Esophagus squamous epithelium (tissue), 5 donors: Measurements from ENCODE around the gene LRRC45. TPM values are rescaled to one million over a fixed set of nuclear protein-coding genes. Genes with fewer than 3 reads are reported as not detected.
A peak's percentile ranks its signal among the peaks of the same experiment; 100 is the strongest.

ENCODE experiments used
- DNase-seq: peaks from one replicate; lab custom pipeline; 2025; lab: John Stamatoyannopoulos, UW
- H3K27ac ChIP-seq, 4 donors: fragments of 200-600 bp; sonication (generic); one replicate each; pipeline ENCODE4 v1.5.1; 2016 to 2019; ENCODE audit warnings: mild to moderate bottlenecking in 1 of 4
- H3K27me3 ChIP-seq, 4 donors: fragments of 200-600 bp; sonication (generic); 1 replicate in 3 of 4; 2 replicates in 1 of 4; pipeline versions ENCODE4 v1.5.1 to v1.6.0; 2017 to 2021; ENCODE audit warnings: antibody characterized with exemption in 1 of 4
- H3K36me3 ChIP-seq, 3 donors: fragments of 200-600 bp; sonication (generic); one replicate each; pipeline ENCODE4 v1.5.1; 2016 to 2019
- H3K4me1 ChIP-seq, 3 donors: fragments of 200-600 bp; sonication (generic); one replicate each; pipeline ENCODE4 v1.5.1; 2017 to 2019
- H3K4me3 ChIP-seq, 4 donors: fragments of 200-600 bp; sonication (generic); 1 replicate in 3 of 4; 2 replicates in 1 of 4; pipeline ENCODE4 v1.5.1; 2016 to 2019; ENCODE audit warnings: mild to moderate bottlenecking in 2 of 4, moderate library complexity in 1 of 4
- H3K9me3 ChIP-seq, 3 donors: fragments of 200-600 bp; sonication (generic); one replicate each; pipeline ENCODE4 v1.5.1; 2016 to 2019
- CTCF ChIP-seq, 6 experiments: fragments of 450-650 bp in 4 of 6; fragments of 200-600 bp in 2 of 6; sonication (generic) in 2 of 6; IDR thresholded peaks; one replicate each; pipeline ENCODE4 v1.5.1; 2016 to 2019; ENCODE audit warnings: antibody characterized with exemption in 6 of 6, mild to moderate bottlenecking in 4 of 6, moderate library complexity in 4 of 6
- POLR2A ChIP-seq, 4 donors: fragments of 450-650 bp; IDR thresholded peaks; one replicate each; pipeline ENCODE4 v1.6.1; 2017; ENCODE audit warnings: antibody characterized with exemption in 4 of 4, mild to moderate bottlenecking in 4 of 4, moderate library complexity in 3 of 4
- WGBS, 2 donors: methylation state at CpG; one replicate each; pipeline ENCODE4 v1.1.5; 2018; 5-methylcytosine and 5-hydroxymethylcytosine counted together
- intact Hi-C: fragments of 100-400 bp; cut with DNase I; formaldehyde crosslinking; loops from one replicate; pipeline ENCODE4 v1.15.0; 2022
- total RNA-seq, 4 donors: library from RNA; depleted of rRNA; stranded (reverse); fragments of >200 nt; gene quantifications; one replicate each; pipeline ENCODE4 v1.1.0, GENCODE V29; 2016
- donor health status: DM: yes; HTN: yes; CAD: no.

Gene LRRC45
- total RNA-seq, 4 donors from 2014 or later: 9.7 to 21.2 (median 18.3) TPM

DNA sequence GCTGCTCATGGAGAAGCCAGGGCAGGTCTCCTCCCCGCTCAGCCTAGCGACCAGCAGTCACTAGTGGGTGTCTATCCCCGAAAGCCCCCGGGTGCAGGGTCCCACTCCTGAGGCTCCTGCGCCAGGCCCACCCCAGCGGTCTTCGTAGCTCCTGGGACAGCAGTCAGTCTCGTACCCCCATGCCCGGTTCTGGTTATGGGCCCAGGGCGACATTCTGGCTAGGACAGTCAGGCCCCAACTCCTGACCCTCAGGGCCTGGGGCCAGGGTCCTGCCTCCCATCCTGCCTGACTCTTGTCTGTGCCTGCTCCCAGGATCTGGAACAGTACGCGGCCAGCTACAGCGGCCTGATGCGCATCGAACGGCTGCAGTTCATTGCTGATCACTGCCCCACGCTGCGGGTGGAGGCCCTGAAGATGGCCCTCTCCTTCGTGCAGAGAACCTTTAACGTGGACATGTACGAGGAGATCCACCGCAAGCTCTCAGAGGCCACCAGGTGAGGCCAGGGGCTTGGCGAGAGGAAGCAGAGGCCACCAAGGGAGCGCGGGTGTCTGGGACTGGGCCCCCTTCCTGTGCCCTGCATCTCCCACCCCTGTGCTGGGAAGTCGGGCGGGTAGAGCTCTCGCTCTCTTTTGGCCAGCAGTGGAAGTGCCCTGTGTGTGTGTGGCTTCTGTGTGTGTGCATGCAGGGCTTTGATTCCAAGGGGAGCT is 30.6 kb downstream of the LRRC45 start:
- Histone ChIP-seq H3K4me1 (peaks cover 28 to 51% (median 36%) of the 10 kb centered on the region in 3 donors), H3K4me3 (peak overlapping the region in 1 of 4 donors; percentile 83), H3K36me3 (peaks cover 37 to 74% (median 40%) of the 10 kb centered on the region in 3 donors), H3K27me3 (no peaks in the 10 kb centered on the region), H3K27ac (no peak overlapping the region), H3K9me3 (no peaks in the 10 kb centered on the region)
- 95 to 96% methylated on average over 8 to 12 of the region's 28 CpGs for WGBS, 2 donors
- no peak for DNase-seq
- intact Hi-C loops: no loop called here
- no peak for TF ChIP-seq CTCF (IDR thresholded peaks at IDR 0.05)
- no peak for TF ChIP-seq POLR2A (IDR thresholded peaks at IDR 0.05)

DNA sequence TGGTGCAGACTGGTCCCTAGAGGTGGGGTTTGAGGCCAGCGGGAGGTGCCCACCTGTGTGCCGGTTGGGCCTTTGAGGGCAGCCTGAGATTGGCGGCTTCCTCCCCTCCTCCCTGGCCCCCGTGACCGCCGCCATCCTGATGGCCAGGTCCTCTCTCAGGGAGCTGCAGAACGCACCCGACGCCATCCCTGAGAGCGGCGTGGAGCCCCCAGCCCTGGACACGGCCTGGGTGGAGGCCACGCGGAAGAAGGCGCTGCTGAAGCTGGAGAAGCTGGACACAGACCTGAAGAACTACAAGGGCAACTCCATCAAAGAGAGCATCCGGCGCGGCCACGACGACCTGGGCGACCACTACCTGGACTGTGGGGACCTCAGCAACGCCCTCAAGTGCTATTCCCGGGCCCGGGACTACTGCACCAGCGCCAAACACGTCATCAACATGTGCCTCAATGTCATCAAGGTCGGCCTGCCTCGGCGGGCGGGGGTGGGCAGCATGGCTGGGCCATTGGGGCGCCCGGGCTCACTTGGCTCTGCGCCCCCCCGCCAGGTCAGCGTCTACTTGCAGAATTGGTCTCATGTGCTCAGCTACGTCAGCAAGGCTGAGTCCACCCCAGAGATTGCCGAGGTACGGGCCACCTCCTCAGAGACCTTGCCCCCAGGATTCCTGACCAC is 31.4 kb downstream of the LRRC45 start:
- Histone ChIP-seq H3K4me3 (no peak overlapping the region), H3K27ac (no peak overlapping the region), H3K4me1 (peaks cover 28 to 45% (median 36%) of the 10 kb centered on the region in 3 donors), H3K27me3 (no peaks in the 10 kb centered on the region), H3K9me3 (no peaks in the 10 kb centered on the region), H3K36me3 (peaks cover 39 to 74% (median 43%) of the 10 kb centered on the region in 3 donors)
- 93% methylated on average over 8 of the region's 38 CpGs; no CpG with 5 or more reads in 1 of the 2 donors for WGBS, 2 donors
- no peak for DNase-seq
- TF ChIP-seq CTCF (IDR thresholded peaks at IDR 0.05) (no peak), POLR2A (IDR thresholded peaks at IDR 0.05) (no peak)
- intact Hi-C loops: no loop called here

DNA sequence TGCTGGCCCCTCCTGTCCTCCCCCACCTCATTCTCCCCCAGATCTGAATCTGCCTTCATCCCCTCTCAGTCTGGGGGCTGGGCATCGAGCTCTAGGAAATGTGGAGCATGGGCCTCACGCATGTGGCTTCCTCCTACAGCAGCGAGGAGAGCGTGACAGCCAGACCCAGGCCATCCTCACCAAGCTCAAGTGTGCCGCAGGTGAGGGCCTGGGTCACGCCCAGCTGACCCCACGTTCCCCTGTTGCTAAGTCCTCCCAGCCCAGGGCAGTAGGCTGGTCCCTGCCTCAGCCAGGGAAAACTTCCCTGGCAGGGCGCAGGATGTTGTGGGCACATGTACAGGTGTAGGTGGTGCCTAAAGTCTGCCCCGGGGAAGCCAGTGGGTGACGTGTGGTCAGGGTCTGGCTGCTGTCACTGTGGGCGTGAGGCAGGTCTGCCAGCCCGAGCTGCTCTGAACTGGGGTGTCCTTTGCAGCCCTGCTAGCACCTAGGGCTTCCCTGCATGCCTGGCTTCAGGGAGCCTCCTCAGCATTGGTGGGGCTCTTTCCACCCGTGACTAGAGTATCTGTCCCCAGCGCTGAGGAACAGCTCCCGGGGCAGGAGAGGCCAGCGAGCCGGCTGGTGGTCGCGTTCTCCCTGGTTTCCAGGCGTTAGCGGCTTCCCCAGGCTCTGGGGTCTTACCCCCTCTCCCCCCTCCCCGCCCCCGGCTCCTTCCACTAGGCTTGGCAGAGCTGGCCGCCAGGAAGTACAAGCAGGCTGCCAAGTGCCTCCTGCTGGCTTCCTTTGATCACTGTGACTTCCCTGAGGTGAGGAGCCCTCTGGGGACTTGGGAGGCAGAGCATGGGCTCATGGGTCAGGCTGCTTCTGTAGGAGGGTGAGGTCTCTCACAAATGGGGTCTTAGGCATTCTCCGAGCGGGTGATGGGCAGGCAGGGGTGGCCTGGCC is 32.2 kb downstream of the LRRC45 start:
- intact Hi-C loops: no loop called here
- H3K9me3 ChIP-seq: no peaks in the 10 kb centered on the region
- no peak for DNase-seq

DNA sequence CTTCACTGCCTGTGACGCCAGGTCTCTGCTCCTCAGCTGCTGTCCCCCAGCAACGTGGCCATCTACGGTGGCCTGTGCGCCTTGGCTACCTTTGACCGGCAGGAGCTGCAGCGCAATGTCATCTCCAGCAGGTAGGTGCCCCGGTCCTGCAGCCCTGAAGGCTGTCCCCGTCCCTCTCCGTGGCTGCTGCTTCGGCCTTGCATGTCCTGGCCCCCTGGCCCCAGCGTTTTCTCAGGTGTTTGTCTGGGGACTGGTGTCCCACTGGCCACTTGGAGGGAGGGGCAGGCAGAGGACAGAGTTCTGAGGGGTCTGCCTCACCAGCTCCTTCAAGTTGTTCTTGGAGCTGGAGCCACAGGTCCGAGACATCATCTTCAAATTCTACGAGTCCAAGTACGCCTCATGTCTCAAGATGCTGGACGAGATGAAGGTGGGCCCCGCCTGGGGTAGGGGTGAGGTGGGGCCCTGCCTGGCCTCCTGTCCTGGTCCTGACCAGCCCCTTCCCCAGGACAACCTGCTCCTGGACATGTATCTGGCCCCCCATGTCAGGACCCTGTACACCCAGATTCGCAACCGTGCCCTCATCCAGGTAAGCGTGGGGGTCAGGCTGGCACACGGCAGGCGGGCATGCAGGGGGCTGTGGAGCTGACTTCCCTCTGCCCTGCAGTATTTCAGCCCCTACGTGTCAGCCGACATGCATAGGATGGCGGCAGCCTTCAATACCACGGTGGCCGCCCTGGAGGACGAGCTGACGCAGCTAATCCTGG is 33.0 kb downstream of the LRRC45 start:
- Histone ChIP-seq H3K27me3 (no peaks in the 10 kb centered on the region), H3K4me3 (no peak overlapping the region), H3K27ac (no peak overlapping the region), H3K4me1 (peaks cover 17 to 28% (median 19%) of the 10 kb centered on the region in 3 donors), H3K9me3 (no peaks in the 10 kb centered on the region), H3K36me3 (peaks cover 54 to 81% (median 58%) of the 10 kb centered on the region in 3 donors)
- 86 to 87% methylated on average over 5 to 17 of the region's 28 CpGs for WGBS, 2 donors
- intact Hi-C loops: no loop called here
- TF ChIP-seq CTCF (IDR thresholded peaks at IDR 0.05) (no peak), POLR2A (IDR thresholded peaks at IDR 0.05) (no peak)
- DNase-seq: no peak

More for the DNA sequence above, 32.2 kb downstream of the LRRC45 start:
- Histone ChIP-seq H3K4me1 (peaks cover 24 to 37% (median 28%) of the 10 kb centered on the region in 3 donors), H3K27ac (no peak overlapping the region), H3K36me3 (peaks cover 45 to 74% (median 50%) of the 10 kb centered on the region in 3 donors), H3K27me3 (no peaks in the 10 kb centered on the region), H3K4me3 (no peak overlapping the region)
- TF ChIP-seq POLR2A (IDR thresholded peaks at IDR 0.05) (no peak), CTCF (IDR thresholded peaks at IDR 0.05) (no peak)
- WGBS, 2 donors: 97% methylated on average over 6 of the region's 26 CpGs; no CpG with 5 or more reads in 1 of the 2 donors
